Type B pancreatic cell (in vitro differentiated cells): ENCODE measurements around the gene FNDC5. TPM values are rescaled to one million over a fixed set of nuclear protein-coding genes. Genes with fewer than 3 reads are reported as not detected.

Experiments used
- DNase-seq: peaks from one replicate; pipeline ENCODE4 v3.0.0; 2021; ENCODE audit warnings: mixed read lengths; ENCODE audit not compliant: unreplicated experiment; ENCODE audit errors: extremely low spot score
- H3K27ac Mint-ChIP-seq: 2 replicates; pipeline ENCODE4 v1.8.0; 2021; ENCODE audit warnings: mild to moderate bottlenecking, mixed read lengths
- H3K27me3 Mint-ChIP-seq: 2 replicates; pipeline ENCODE4 v1.8.0; 2021; ENCODE audit warnings: mixed read lengths
- H3K36me3 Mint-ChIP-seq: 2 replicates; pipeline ENCODE4 v1.8.0; 2021; ENCODE audit warnings: mixed read lengths
- H3K4me1 Mint-ChIP-seq: one replicate; pipeline ENCODE4 v1.8.0; 2021; ENCODE audit warnings: mixed read lengths; ENCODE audit not compliant: unreplicated experiment
- H3K4me3 Mint-ChIP-seq: 2 replicates; pipeline ENCODE4 v1.8.0; 2021; ENCODE audit warnings: mild to moderate bottlenecking, mixed read lengths
- H3K9me3 Mint-ChIP-seq: 2 replicates; pipeline ENCODE4 v1.8.0; 2021; ENCODE audit warnings: mixed read lengths
- total RNA-seq: library from RNA; stranded (reverse); gene quantifications from 2 replicates; pipeline ENCODE4 v1.2.1, GENCODE V29; 2021; ENCODE audit warnings: low replicate concordance
- TF ChIP-seq, protein P1 (sequence below): fragments of 200-600 bp; sonication (generic); conservative IDR thresholded peaks from 2 replicates; pipeline ENCODE4 v1.5.0; 2021; ENCODE audit warnings: antibody characterized with exemption, mild to moderate bottlenecking

The FNDC5 gene
- total RNA-seq, 1 donor from 2014 or later = 49.9 TPM

DNA sequence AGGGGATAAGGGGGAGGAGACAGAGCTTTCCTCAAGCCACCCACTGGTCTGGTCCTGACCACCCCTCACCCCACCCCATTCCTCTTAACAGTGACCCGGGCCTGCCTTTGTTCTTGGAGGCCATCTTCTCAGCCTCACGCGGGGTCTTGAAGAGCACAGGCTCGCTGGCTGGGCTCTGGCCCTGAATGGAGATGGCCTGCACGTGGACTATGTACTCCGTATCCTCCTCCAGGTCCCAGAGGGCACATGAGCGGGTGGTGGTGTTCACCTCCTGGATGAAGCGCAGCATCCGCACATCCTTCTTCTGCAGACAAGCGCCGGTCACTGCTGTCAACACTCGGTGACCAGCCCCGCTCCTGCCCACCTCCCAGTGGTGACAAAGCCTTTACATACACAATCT lies 2.6 kb downstream of the FNDC5 start:
- Mint-ChIP-seq H3K4me3 (peak overlapping the region; percentile 14), H3K27me3 (peaks cover 27% of the 10 kb centered on the region), H3K36me3 (peaks cover 19% of the 10 kb centered on the region), H3K4me1 (peaks cover 27% of the 10 kb centered on the region), H3K27ac (no peak overlapping the region), H3K9me3 (no peaks in the 10 kb centered on the region)
- no peak for DNase-seq
- TF ChIP-seq, protein P1, sequence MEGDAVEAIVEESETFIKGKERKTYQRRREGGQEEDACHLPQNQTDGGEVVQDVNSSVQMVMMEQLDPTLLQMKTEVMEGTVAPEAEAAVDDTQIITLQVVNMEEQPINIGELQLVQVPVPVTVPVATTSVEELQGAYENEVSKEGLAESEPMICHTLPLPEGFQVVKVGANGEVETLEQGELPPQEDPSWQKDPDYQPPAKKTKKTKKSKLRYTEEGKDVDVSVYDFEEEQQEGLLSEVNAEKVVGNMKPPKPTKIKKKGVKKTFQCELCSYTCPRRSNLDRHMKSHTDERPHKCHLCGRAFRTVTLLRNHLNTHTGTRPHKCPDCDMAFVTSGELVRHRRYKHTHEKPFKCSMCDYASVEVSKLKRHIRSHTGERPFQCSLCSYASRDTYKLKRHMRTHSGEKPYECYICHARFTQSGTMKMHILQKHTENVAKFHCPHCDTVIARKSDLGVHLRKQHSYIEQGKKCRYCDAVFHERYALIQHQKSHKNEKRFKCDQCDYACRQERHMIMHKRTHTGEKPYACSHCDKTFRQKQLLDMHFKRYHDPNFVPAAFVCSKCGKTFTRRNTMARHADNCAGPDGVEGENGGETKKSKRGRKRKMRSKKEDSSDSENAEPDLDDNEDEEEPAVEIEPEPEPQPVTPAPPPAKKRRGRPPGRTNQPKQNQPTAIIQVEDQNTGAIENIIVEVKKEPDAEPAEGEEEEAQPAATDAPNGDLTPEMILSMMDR = no peak

DNA sequence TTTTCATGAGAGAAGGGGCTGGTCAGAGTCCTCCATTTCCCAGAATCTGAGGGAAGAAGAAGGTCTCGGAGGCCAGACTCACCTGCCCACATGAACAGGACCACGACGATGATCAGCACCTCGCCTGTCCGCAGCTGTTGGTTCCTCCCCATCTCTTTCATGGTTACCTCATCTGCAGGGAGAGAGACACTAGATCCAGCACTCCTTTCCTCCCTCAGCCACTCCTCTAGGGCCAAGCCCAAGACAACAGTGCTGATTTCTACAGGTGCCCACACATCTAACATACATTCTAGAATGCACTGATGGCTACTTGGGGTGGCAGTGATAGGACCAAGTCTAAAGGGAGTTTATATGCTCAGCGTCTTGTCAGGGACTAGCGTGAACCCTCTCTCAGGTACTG lies 3.0 kb downstream of the FNDC5 start:
- DNase-seq = no peak
- Mint-ChIP-seq H3K9me3 (no peaks in the 10 kb centered on the region), H3K27me3 (peaks cover 25% of the 10 kb centered on the region), H3K36me3 (peaks cover 23% of the 10 kb centered on the region), H3K4me3 (peak overlapping the region; percentile 14), H3K27ac (no peak overlapping the region), H3K4me1 (peaks cover 24% of the 10 kb centered on the region)
- TF ChIP-seq, protein P1 = no peak

DNA sequence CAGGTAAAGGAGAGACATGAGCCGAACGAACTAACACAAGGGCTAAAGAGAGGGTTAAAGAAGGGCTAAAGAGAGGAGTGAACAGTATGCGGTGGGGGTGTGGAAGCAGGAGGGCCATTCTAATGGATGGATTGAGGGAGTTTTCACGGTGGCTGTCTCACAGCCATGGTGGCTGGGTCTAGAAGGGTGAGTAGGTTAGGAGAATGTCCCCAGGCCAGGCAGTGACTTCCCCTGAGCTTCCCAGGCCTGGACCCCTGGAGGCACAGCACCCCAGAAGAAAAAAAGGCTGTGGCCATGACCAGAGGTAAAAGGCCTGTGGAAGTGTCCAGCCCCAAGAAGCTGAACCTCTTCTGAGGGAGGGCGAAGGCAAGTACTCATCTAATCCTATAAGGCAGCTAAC lies 3.6 kb downstream of the FNDC5 start:
- Mint-ChIP-seq H3K27ac (no peak overlapping the region), H3K4me1 (peaks cover 22% of the 10 kb centered on the region), H3K9me3 (no peaks in the 10 kb centered on the region), H3K36me3 (peaks cover 26% of the 10 kb centered on the region), H3K4me3 (no peak overlapping the region), H3K27me3 (peaks cover 23% of the 10 kb centered on the region)
- no peak for DNase-seq
- TF ChIP-seq, protein P1 = no peak

DNA sequence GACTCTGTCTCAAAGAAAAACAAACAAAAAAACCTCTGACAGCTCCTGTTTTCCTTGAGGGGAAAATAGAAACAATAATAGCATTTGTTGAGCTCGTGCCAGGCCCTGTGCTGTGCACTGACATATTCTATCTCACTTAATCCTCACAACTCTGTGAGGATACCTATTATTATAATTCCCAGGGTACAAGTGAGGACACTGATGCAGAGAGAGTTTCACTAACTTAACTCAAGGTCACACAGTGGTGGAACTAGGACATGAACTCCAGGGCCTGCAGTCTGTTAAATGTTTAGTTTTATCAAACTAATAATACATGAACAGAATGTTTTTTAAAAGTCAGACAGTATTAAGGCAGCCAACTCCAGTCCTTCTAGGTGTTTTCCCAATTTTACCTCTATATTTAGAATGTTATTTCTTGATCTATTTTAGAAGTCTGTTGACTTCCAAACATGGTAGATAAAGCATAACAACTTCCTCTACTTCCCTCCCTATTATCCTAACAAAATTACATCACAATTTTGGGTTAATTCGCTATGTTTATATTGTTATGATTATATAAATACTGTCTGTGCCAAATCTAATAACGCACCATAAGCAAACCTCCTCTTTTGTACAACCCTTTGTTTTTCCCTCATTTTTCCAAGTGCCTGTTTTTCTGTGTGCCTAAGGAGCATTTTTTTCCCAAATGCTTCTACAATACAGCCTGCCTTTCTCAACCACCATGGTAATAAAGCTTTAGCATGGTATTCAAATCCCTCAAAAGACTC lies 4.9 kb downstream of the FNDC5 start:
- Mint-ChIP-seq H3K4me1 (peaks cover 11% of the 10 kb centered on the region), H3K27ac (no peak overlapping the region), H3K36me3 (peaks cover 26% of the 10 kb centered on the region), H3K27me3 (peaks cover 13% of the 10 kb centered on the region), H3K9me3 (no peaks in the 10 kb centered on the region), H3K4me3 (no peak overlapping the region)
- DNase-seq = no peak
- TF ChIP-seq, protein P1 = no peak

DNA sequence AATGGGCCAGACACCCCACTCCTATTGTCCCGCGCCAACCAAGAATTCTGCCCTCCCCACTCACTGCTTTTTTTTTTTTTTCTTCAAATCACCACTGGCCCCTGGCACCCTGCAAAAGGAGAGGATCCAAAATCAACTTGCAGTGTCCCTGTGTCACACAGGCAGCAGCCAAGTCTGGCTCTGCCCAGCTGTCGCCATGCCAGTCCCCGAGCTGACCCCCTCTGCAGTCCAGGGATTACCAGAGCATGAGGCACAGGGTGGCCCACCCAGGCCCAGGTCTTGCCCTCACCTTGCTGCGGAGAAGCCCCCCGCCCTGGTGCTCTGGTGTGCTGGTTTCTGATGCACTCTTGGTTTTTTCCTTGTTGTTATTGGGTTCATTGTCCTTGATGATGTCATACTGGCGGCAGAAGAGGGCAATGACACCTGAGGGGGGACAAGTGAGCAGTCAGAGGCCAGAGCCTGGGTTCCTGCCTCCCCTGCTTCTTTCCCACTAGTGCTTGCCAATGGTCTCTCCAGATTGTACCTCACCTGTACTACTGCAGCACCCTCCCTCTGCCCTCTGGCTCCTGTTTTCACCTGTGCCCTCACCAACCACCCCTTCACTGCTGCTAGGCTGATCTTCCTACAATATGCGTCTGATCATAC lies 6.2 kb downstream of the FNDC5 start:
- Mint-ChIP-seq H3K4me3 (no peak overlapping the region), H3K4me1 (peaks cover 11% of the 10 kb centered on the region), H3K27me3 (peaks cover 8% of the 10 kb centered on the region), H3K36me3 (peaks cover 26% of the 10 kb centered on the region), H3K9me3 (no peaks in the 10 kb centered on the region), H3K27ac (no peak overlapping the region)
- DNase-seq = no peak
- TF ChIP-seq, protein P1 = no peak
